Gastrocnemius medialis (tissue), 4 donors: Measurements from ENCODE around the gene ITGAE.

Experiments
- CTCF ChIP-seq, 5 experiments: fragments of 450-650 bp in 3 of 5; fragments of 200-600 bp in 2 of 5; sonication (generic) in 2 of 5; IDR thresholded peaks in 4 of 5; conservative IDR thresholded peaks in 1 of 5; 1 replicate in 4 of 5; 2 replicates in 1 of 5; pipeline ENCODE4 v1.5.1; 2016 to 2019; ENCODE audit warnings: antibody characterized with exemption in 5 of 5, mild to moderate bottlenecking in 3 of 5, moderate library complexity in 3 of 5
- POLR2A ChIP-seq, 2 donors: fragments of 450-650 bp; IDR thresholded peaks; one replicate each; pipeline ENCODE4 v1.6.1; 2017; ENCODE audit warnings: antibody characterized with exemption in 2 of 2, mild to moderate bottlenecking in 2 of 2, moderate library complexity in 2 of 2

DNA sequence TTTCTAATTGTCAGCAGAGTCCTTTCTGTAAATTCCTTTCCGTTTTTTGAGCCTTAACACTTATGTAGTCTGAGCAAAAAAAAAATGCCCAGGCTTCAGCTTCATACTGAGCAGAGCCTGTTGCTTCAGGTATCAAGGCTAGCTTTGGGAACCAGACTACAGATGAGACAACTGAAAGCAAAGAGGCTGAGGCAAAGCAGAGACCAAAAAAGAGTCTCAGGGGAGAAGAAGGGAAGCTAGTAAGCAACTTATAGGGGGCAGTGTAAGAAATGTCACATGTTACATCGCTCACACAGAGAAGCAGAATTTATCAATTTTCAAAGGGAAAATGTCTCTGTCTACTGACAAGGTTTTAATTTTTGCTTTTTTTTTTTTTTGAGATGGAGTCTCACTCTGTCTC is 73.9 kb downstream of the ITGAE start:
- TF ChIP-seq CTCF (IDR thresholded peaks at IDR 0.05 in 4 of 5, conservative IDR thresholded peaks at IDR 0.05 in 1 of 5) = no peak
- no peak for TF ChIP-seq POLR2A (IDR thresholded peaks at IDR 0.05)
